Endometrial microvascular endothelial cells (primary cell): ENCODE results near the gene LRRC45. TPM values are rescaled to one million over a fixed set of nuclear protein-coding genes. Genes with fewer than 3 reads are reported as not detected.

Experiments
- in situ Hi-C: cut with HindIII; loops from 2 replicates; pipeline ENCODE4 v1.10.0; 2017; ENCODE audit warnings: low sequenced_read_pairs, low pct_unique_long_range_greater_than_20kb; ENCODE audit errors: inconsistent ontology term
- total RNA-seq: library from RNA; depleted of rRNA; stranded (reverse); fragments of >200 nt; gene quantifications from one replicate; pipeline ENCODE4 v1.2.3, GENCODE V29; 2015; ENCODE audit errors: inconsistent ontology term

Gene LRRC45
- total RNA-seq, 1 donor from 2014 or later, result 23.0 TPM

GRCh38 chr17:82004517-82005455 is 18.3 kb upstream of the LRRC45 start:
- in situ Hi-C loops, result no loop called here

GRCh38 chr17:82005701-82006348 is 17.3 kb upstream of the LRRC45 start:
- in situ Hi-C loops, result no loop called here

- in situ Hi-C loops, result no loop called here
Observed at GRCh38 chr17:82006468-82007227, 16.5 kb upstream of the LRRC45 start.

- in situ Hi-C loops, result no loop called here
Observed at GRCh38 chr17:82007228-82007494, 15.9 kb upstream of the LRRC45 start.

- in situ Hi-C loops, result no loop called here
Observed at GRCh38 chr17:82007495-82008257, 15.4 kb upstream of the LRRC45 start.

- in situ Hi-C loops, result no loop called here
Observed at GRCh38 chr17:82008258-82008940, 14.7 kb upstream of the LRRC45 start.

GRCh38 chr17:82008941-82009405 is 14.1 kb upstream of the LRRC45 start:
- in situ Hi-C loops, result no loop called here

GRCh38 chr17:82009413-82009812 is 13.7 kb upstream of the LRRC45 start:
- in situ Hi-C loops, result no loop called here

GRCh38 chr17:82010575-82011525 is 12.3 kb upstream of the LRRC45 start:
- in situ Hi-C loops, result no loop called here

GRCh38 chr17:82011617-82012187 is 11.4 kb upstream of the LRRC45 start:
- in situ Hi-C loops, result no loop called here

GRCh38 chr17:82012261-82012639 is 10.9 kb upstream of the LRRC45 start:
- in situ Hi-C loops, result no loop called here

GRCh38 chr17:82012640-82013295 is 10.3 kb upstream of the LRRC45 start:
- in situ Hi-C loops, result no loop called here

GRCh38 chr17:82013341-82013740 is 9.8 kb upstream of the LRRC45 start:
- in situ Hi-C loops, result no loop called here

GRCh38 chr17:82013772-82014321 is 9.3 kb upstream of the LRRC45 start:
- in situ Hi-C loops, result no loop called here

GRCh38 chr17:82014432-82014831 is 8.7 kb upstream of the LRRC45 start:
- in situ Hi-C loops, result no loop called here

- in situ Hi-C loops, result no loop called here
Observed at GRCh38 chr17:82014971-82015310, 8.2 kb upstream of the LRRC45 start.
